Peyer's patch (tissue), 4 donors: ENCODE results near the gene HSD17B12. TPM values are rescaled to one million over a fixed set of nuclear protein-coding genes. Genes with fewer than 3 reads are reported as not detected.

Experiments used
- DNase-seq, 3 donors: peaks; one replicate each; pipeline ENCODE4 v3.0.0-alpha.2; 2017 to 2019
- H3K27ac ChIP-seq, 4 donors: fragments of 200-600 bp; sonication (generic); one replicate each; pipeline ENCODE4 v1.5.1; 2016 to 2019
- H3K27me3 ChIP-seq, 2 donors: fragments of 200-600 bp; sonication (generic); one replicate each; pipeline ENCODE4 v1.5.1; 2019
- H3K36me3 ChIP-seq, 3 donors: fragments of 200-600 bp; sonication (generic); one replicate each; pipeline ENCODE4 v1.5.1; 2016 to 2019
- H3K4me1 ChIP-seq, 4 donors: fragments of 200-600 bp; sonication (generic); one replicate each; pipeline ENCODE4 v1.5.1; 2016 to 2019
- H3K4me3 ChIP-seq, 4 donors: fragments of 200-600 bp; sonication (generic); 1 replicate in 3 of 4; 2 replicates in 1 of 4; pipeline ENCODE4 v1.5.1; 2016 to 2019; ENCODE audit warnings: mild to moderate bottlenecking in 1 of 4
- H3K9me3 ChIP-seq, 4 donors: fragments of 200-600 bp; sonication (generic); one replicate each; pipeline ENCODE4 v1.5.1; 2016 to 2019; ENCODE audit warnings: mild to moderate bottlenecking in 1 of 4
- CTCF ChIP-seq, 6 experiments: fragments of 450-650 bp in 4 of 6; fragments of 200-600 bp in 2 of 6; sonication (generic) in 1 of 6; IDR thresholded peaks; one replicate each; pipeline ENCODE4 v1.5.1; 2017 to 2019; ENCODE audit warnings: antibody characterized with exemption in 6 of 6, mild to moderate bottlenecking in 3 of 6, moderate library complexity in 1 of 6
- POLR2A ChIP-seq, 2 donors: fragments of 450-650 bp; IDR thresholded peaks; one replicate each; pipeline ENCODE4 v1.5.1; 2017; ENCODE audit warnings: antibody characterized with exemption in 2 of 2, mild to moderate bottlenecking in 2 of 2, moderate library complexity in 2 of 2
- total RNA-seq, 4 donors: library from RNA; depleted of rRNA; stranded (reverse); fragments of >200 nt; gene quantifications; one replicate each; pipeline ENCODE4 v1.1.0, GENCODE V29; 2016

The HSD17B12 gene
- total RNA-seq, 4 donors from 2014 or later: 12.4 to 69.0 (median 59.4) TPM

GRCh38 chr11:43832536-43832935 is 152.0 kb downstream of the HSD17B12 start:
- Histone ChIP-seq H3K4me1 (no peaks in the 10 kb centered on the region), H3K9me3 (no peaks in the 10 kb centered on the region), H3K4me3 (no peak overlapping the region), H3K27ac (no peak overlapping the region), H3K36me3 (no peaks in the 10 kb centered on the region), H3K27me3 (no peaks in the 10 kb centered on the region)
- TF ChIP-seq CTCF (IDR thresholded peaks at IDR 0.05): no peak
- TF ChIP-seq POLR2A (IDR thresholded peaks at IDR 0.05): no peak
- DNase-seq: no peak

- no peaks in the 10 kb centered on the region for H3K9me3 ChIP-seq
- H3K27ac ChIP-seq: no peak overlapping the region
- no peak overlapping the region for H3K4me3 ChIP-seq
- H3K27me3 ChIP-seq: no peaks in the 10 kb centered on the region
- TF ChIP-seq CTCF (IDR thresholded peaks at IDR 0.05) (no peak), POLR2A (IDR thresholded peaks at IDR 0.05) (no peak)
- no peaks in the 10 kb centered on the region for H3K36me3 ChIP-seq
- H3K4me1 ChIP-seq: no peaks in the 10 kb centered on the region
- DNase-seq: no peak
Measured at GRCh38 chr11:43833657-43834073, 153.1 kb downstream of the HSD17B12 start.

GRCh38 chr11:43834286-43834685 is 153.7 kb downstream of the HSD17B12 start:
- H3K4me3 ChIP-seq: no peak overlapping the region
- TF ChIP-seq CTCF (IDR thresholded peaks at IDR 0.05) (no peak), POLR2A (IDR thresholded peaks at IDR 0.05) (no peak)
- no peaks in the 10 kb centered on the region for H3K27me3 ChIP-seq
- H3K9me3 ChIP-seq: no peaks in the 10 kb centered on the region
- no peak overlapping the region for H3K27ac ChIP-seq
- H3K36me3 ChIP-seq: no peaks in the 10 kb centered on the region
- no peaks in the 10 kb centered on the region for H3K4me1 ChIP-seq
- no peak for DNase-seq

- H3K36me3 ChIP-seq: no peaks in the 10 kb centered on the region
- no peaks in the 10 kb centered on the region for H3K9me3 ChIP-seq
- no peak for DNase-seq
- no peaks in the 10 kb centered on the region for H3K4me1 ChIP-seq
- H3K4me3 ChIP-seq: no peak overlapping the region
- H3K27ac ChIP-seq: no peak overlapping the region
- H3K27me3 ChIP-seq: no peaks in the 10 kb centered on the region
- TF ChIP-seq POLR2A (IDR thresholded peaks at IDR 0.05) (no peak), CTCF (IDR thresholded peaks at IDR 0.05) (no peak)
Measured at GRCh38 chr11:43835104-43835503, 154.6 kb downstream of the HSD17B12 start.

GRCh38 chr11:43837879-43838278 is 157.3 kb downstream of the HSD17B12 start:
- no peak for DNase-seq
- H3K27ac ChIP-seq: no peak overlapping the region
- H3K4me1 ChIP-seq: no peaks in the 10 kb centered on the region
- H3K9me3 ChIP-seq: no peaks in the 10 kb centered on the region
- no peak overlapping the region for H3K4me3 ChIP-seq
- no peak for TF ChIP-seq CTCF (IDR thresholded peaks at IDR 0.05)
- no peak for TF ChIP-seq POLR2A (IDR thresholded peaks at IDR 0.05)
- no peaks in the 10 kb centered on the region for H3K27me3 ChIP-seq
- H3K36me3 ChIP-seq: no peaks in the 10 kb centered on the region

GRCh38 chr11:43842021-43842420 is 161.5 kb downstream of the HSD17B12 start:
- no peak for DNase-seq
- Histone ChIP-seq H3K27ac (no peak overlapping the region), H3K27me3 (no peaks in the 10 kb centered on the region), H3K4me3 (no peak overlapping the region), H3K4me1 (no peaks in the 10 kb centered on the region), H3K36me3 (no peaks in the 10 kb centered on the region), H3K9me3 (no peaks in the 10 kb centered on the region)
- TF ChIP-seq POLR2A (IDR thresholded peaks at IDR 0.05): no peak
